K562 (cell line): ENCODE results near the gene GLI1. TPM values are rescaled to one million over a fixed set of nuclear protein-coding genes. Genes with fewer than 3 reads are reported as not detected.

ENCODE experiments used
- BRCA1 ChIP-seq, 2 experiments: fragments of 450-650 bp in 1 of 2; sonication (generic) in 1 of 2; formaldehyde crosslinking in 1 of 2; IDR thresholded peaks; 2 replicates each; pipeline versions ENCODE4 v1.5.0 to v1.6.1; 2017 to 2020; ENCODE audit warnings: mild to moderate bottlenecking in 1 of 2, missing genetic modification reagents in 1 of 2
- CREB5 ChIP-seq: fragments of 250-450 bp; sonication (Bioruptor Pico); IDR thresholded peaks from 2 replicates; pipeline ENCODE4 v1.5.0; 2020; ENCODE audit warnings: mild to moderate bottlenecking
- EGR1 ChIP-seq: fragments of 450-650 bp; conservative IDR thresholded peaks from 2 replicates; pipeline ENCODE4 v1.6.1; 2017; ENCODE audit warnings: mild to moderate bottlenecking
- ERF ChIP-seq: fragments of 450-650 bp; formaldehyde crosslinking; IDR thresholded peaks from 2 replicates; pipeline ENCODE4 v1.4.0; 2020; ENCODE audit warnings: mild to moderate bottlenecking, mixed read lengths
- ETV6 ChIP-seq, 3 experiments: fragments of 150-350 bp in 1 of 3; sonication (generic) in 1 of 3; formaldehyde crosslinking in 1 of 3; IDR thresholded peaks; 2 replicates each; pipeline versions ENCODE4 v1.6.1 to v1.8.0; 2014 to 2022; ENCODE audit warnings: borderline replicate concordance in 2 of 3, low read depth in 2 of 3, antibody characterized with exemption in 1 of 3, low read length in 1 of 3, mild to moderate bottlenecking in 1 of 3, missing genetic modification reagents in 1 of 3
- GMEB1 ChIP-seq: fragments of 250-450 bp; sonication (Bioruptor Pico); IDR thresholded peaks from 2 replicates; pipeline ENCODE4 v1.4.0; 2020; ENCODE audit warnings: mild to moderate bottlenecking
- HOMEZ ChIP-seq: fragments of 250-450 bp; sonication (Bioruptor Pico); IDR thresholded peaks from 2 replicates; pipeline ENCODE4 v1.4.0; 2020; ENCODE audit warnings: mild to moderate bottlenecking, moderate library complexity
- JUN ChIP-seq, 2 experiments: sonication (generic) in 1 of 2; formaldehyde crosslinking in 1 of 2; IDR thresholded peaks; 2 replicates each; pipeline versions ENCODE4 v1.6.1 to v1.8.0; 2012 to 2022; ENCODE audit warnings: borderline replicate concordance in 2 of 2, mild to moderate bottlenecking in 2 of 2, improper control_type of control experiment in 1 of 2, low read depth in 1 of 2, low read length in 1 of 2, missing genetic modification reagents in 1 of 2
- MAX ChIP-seq: sonication (generic); formaldehyde crosslinking; IDR thresholded peaks from 2 replicates; pipeline ENCODE4 v1.9.0; 2022; ENCODE audit warnings: mild to moderate bottlenecking, missing genetic modification reagents
- RBBP5 ChIP-seq: fragments of 200-600 bp; sonication (generic); IDR thresholded peaks from 2 replicates; pipeline ENCODE4 v1.6.1; 2012; ENCODE audit warnings: borderline replicate concordance, mild to moderate bottlenecking, low read length, control low read depth, inconsistent platforms; ENCODE audit not compliant: insufficient read depth, poor library complexity, severe bottlenecking
- SMARCE1 ChIP-seq: fragments of 450-650 bp; IDR thresholded peaks from 2 replicates; pipeline ENCODE4 v1.7.1; 2016; ENCODE audit warnings: mild to moderate bottlenecking
- ZFX ChIP-seq: sonication (generic); formaldehyde crosslinking; IDR thresholded peaks from 2 replicates; pipeline ENCODE4 v1.8.0; 2022; ENCODE audit warnings: mild to moderate bottlenecking, missing genetic modification reagents, moderate library complexity
- polyA plus RNA-seq, 8 experiments: library from polyadenylated mRNA; depleted of rRNA in 4 of 8; stranded (reverse) in 5 of 8; unstranded in 3 of 8; fragments of >200 nt; fragmentation: Nextera tagmentation in 2 of 8; fragmentation: Illumina TruSeq in 1 of 8; extraction: Ambion mirVana in 2 of 8; extraction: Trizol in 1 of 8; gene quantifications; 2 replicates each; pipeline versions ENCODE4 v1.2.1 to v1.2.3, GENCODE V29; 2011 to 2014; ENCODE audit warnings: inconsistent platforms in 1 of 8, missing spikeins in 1 of 8
- total RNA-seq, 7 experiments: library from RNA; depleted of rRNA in 6 of 7; stranded (reverse); fragments of >200 nt in 6 of 7; fragmentation: Illumina TruSeq in 2 of 7; extraction: Trizol in 2 of 7; gene quantifications; 2 replicates each; pipeline versions ENCODE4 v1.2.1 to v1.2.3, GENCODE V29; 2011 to 2021; ENCODE audit warnings: low replicate concordance in 1 of 7
- TF ChIP-seq, protein P1 (sequence below): fragments of 450-650 bp; IDR thresholded peaks from 2 replicates; pipeline ENCODE4 v1.6.1; 2017; ENCODE audit warnings: antibody characterized with exemption
- TF ChIP-seq, protein P2 (sequence below): fragments of 450-650 bp; formaldehyde crosslinking; conservative IDR thresholded peaks from 2 replicates; pipeline ENCODE4 v1.4.0; 2022; ENCODE audit warnings: mild to moderate bottlenecking, missing genetic modification characterization

GLI1 gene
- total and polyA plus RNA-seq, 9 of the 15 experiments (the other 6 are each of a cell fraction or from before 2014, with no cell fraction given) = 0.24 to 3.7 (median 0.61) TPM

DNA sequence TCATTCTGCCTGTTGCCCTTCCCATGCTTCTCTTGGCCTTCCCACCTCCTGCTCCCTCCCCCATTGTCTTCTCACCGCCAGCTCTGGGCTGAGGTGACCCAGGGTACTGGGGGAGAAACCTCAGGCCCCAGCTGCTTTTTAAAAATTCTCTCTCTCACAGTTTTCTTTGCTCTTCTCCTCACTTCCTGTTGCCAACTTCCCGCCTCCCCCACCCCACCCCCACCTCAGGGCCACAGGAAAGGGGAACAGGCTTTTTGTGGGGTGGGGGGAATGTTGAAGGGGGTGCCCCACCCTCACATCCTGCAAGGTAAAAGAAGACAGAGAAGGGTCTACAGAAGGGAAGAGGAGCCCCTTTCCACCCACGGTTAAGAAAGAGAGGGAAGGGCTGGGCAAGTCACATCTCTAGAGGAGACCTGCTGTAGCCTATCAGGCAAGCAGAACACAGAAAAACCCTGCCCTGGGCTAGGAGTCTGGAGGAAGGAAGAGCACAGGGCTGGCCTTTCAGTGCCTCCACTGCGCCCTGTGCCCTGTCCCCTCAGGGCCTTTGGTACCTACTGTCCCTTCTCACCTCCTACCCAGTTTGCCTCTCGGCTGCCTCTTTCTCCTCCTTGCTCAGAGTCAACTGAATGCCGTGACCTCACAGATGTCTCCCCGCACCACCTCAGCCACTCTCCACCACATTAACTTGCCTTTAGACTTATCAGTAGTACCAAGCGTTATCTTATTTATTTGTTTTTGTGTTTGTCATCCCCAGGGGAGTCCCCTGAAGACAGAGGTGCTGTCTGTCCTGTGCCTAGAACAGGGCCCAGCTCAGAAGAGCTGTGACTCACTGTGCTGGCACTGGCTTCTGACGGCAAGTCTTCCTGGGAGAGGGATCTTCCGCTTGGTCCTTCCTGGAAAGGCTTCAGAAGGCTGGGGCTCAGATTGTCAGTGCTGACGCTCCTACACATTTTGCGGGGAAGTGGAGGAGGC, 18.4 kb downstream of the GLI1 start (continued):
- no peak for TF ChIP-seq GMEB1 (CRISPR knock-in tag)
- peak; percentile 28; the same call in 1 of the 2 replicates for TF ChIP-seq EGR1
- 0 out of 4 replicates have a peak, but pooled peaks of 1 of the 2 experiments have one; percentile 32 for TF ChIP-seq ETV6 (IDR thresholded peaks at IDR 0.05; ENCODE audit: borderline replicate concordance in 1 of 2, low read depth in 2 of 2, low read length in 1 of 2)
- TF ChIP-seq ETV6 (CRISPR knock-in tag; IDR thresholded peaks at IDR 0.05; ENCODE audit: borderline replicate concordance) = no peak
- TF ChIP-seq JUN (IDR thresholded peaks at IDR 0.05; ENCODE audit: borderline replicate concordance, low read depth, low read length) = 0 out of 2 replicates have a peak, but pooled peaks have one; percentile 13
- TF ChIP-seq JUN (CRISPR knock-in tag; IDR thresholded peaks at IDR 0.05; ENCODE audit: borderline replicate concordance) = no peak
- no peak for TF ChIP-seq HOMEZ (CRISPR knock-in tag)
- TF ChIP-seq, protein P1, sequence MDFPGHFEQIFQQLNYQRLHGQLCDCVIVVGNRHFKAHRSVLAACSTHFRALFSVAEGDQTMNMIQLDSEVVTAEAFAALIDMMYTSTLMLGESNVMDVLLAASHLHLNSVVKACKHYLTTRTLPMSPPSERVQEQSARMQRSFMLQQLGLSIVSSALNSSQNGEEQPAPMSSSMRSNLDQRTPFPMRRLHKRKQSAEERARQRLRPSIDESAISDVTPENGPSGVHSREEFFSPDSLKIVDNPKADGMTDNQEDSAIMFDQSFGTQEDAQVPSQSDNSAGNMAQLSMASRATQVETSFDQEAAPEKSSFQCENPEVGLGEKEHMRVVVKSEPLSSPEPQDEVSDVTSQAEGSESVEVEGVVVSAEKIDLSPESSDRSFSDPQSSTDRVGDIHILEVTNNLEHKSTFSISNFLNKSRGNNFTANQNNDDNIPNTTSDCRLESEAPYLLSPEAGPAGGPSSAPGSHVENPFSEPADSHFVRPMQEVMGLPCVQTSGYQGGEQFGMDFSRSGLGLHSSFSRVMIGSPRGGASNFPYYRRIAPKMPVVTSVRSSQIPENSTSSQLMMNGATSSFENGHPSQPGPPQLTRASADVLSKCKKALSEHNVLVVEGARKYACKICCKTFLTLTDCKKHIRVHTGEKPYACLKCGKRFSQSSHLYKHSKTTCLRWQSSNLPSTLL = peak; percentile 76; the same call in 1 of the 2 replicates
- 0 out of 2 replicates have a peak, but pooled peaks have one; percentile 2 for TF ChIP-seq ZFX (CRISPR knock-in tag)
- TF ChIP-seq BRCA1 (IDR thresholded peaks at IDR 0.05) = no peak
- no peak for TF ChIP-seq BRCA1 (CRISPR knock-in tag; IDR thresholded peaks at IDR 0.05)
- peak; percentile 21; the same call in 1 of the 2 replicates for TF ChIP-seq MAX
- TF ChIP-seq, protein P2, sequence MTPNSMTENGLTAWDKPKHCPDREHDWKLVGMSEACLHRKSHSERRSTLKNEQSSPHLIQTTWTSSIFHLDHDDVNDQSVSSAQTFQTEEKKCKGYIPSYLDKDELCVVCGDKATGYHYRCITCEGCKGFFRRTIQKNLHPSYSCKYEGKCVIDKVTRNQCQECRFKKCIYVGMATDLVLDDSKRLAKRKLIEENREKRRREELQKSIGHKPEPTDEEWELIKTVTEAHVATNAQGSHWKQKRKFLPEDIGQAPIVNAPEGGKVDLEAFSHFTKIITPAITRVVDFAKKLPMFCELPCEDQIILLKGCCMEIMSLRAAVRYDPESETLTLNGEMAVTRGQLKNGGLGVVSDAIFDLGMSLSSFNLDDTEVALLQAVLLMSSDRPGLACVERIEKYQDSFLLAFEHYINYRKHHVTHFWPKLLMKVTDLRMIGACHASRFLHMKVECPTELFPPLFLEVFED = peak; percentile 66; the same call in 1 of the 2 replicates
- TF ChIP-seq ERF (CRISPR knock-in tag) = peak; percentile 78; the same call in 1 of the 2 replicates
- no peak for TF ChIP-seq CREB5 (CRISPR knock-in tag)
- TF ChIP-seq SMARCE1 = 0 out of 2 replicates have a peak, but pooled peaks have one; percentile 28
- TF ChIP-seq RBBP5 = peak; percentile 25
